CD14-positive monocyte (primary cell): ENCODE data around the gene PDE8B. TPM values are rescaled to one million over a fixed set of nuclear protein-coding genes. Genes with fewer than 3 reads are reported as not detected.
A peak's percentile ranks its signal among the peaks of the same experiment; 100 is the strongest.

Experiments used
- DNase-seq, 3 donors: peaks; one replicate each; pipeline ENCODE4 v3.0.0-alpha.2; 2011 to 2022
- H2AFZ ChIP-seq: 2 replicates; pipeline ENCODE4 v1.6.0; 2012; ENCODE audit warnings: mild to moderate bottlenecking, low read depth, low read length, inconsistent platforms; ENCODE audit not compliant: insufficient read depth, poor library complexity, severe bottlenecking
- H3K27ac ChIP-seq, 2 donors: 1 replicate in 1 of 2; 2 replicates in 1 of 2; pipeline ENCODE4 v1.5.1; 2012 to 2013; ENCODE audit warnings: low read length in 2 of 2, control low read depth in 1 of 2, inconsistent platforms in 1 of 2, low read depth in 1 of 2, mild to moderate bottlenecking in 1 of 2
- H3K27me3 ChIP-seq, 2 donors: one replicate each; pipeline versions ENCODE4 v1.6.0 to v1.6.1; 2011 to 2013; ENCODE audit warnings: low read length in 2 of 2; ENCODE audit not compliant: control insufficient read depth in 2 of 2, insufficient read depth in 2 of 2
- H3K36me3 ChIP-seq, 2 donors: replicated peaks in 1 of 2; 1 replicate in 1 of 2; 2 replicates in 1 of 2; pipeline versions ENCODE4 v1.5.1 to v1.6.1; 2012 to 2013; ENCODE audit warnings: low read length in 2 of 2, control low read depth in 1 of 2, inconsistent platforms in 1 of 2, mild to moderate bottlenecking in 1 of 2; ENCODE audit not compliant: insufficient read depth in 2 of 2, control insufficient read depth in 1 of 2
- H3K4me1 ChIP-seq, 2 donors: 1 replicate in 1 of 2; 2 replicates in 1 of 2; pipeline versions ENCODE4 v1.5.1 to v1.6.1; 2012 to 2013; ENCODE audit warnings: low read length in 2 of 2, control low read depth in 1 of 2, inconsistent platforms in 1 of 2, mild to moderate bottlenecking in 1 of 2, moderate library complexity in 1 of 2; ENCODE audit not compliant: insufficient read depth in 2 of 2, control insufficient read depth in 1 of 2
- H3K4me2 ChIP-seq: replicated peaks from 2 replicates; pipeline ENCODE3; 2012; ENCODE audit warnings: low read length, moderate library complexity, mild to moderate bottlenecking; ENCODE audit not compliant: poor library complexity, severe bottlenecking; ENCODE audit errors: extremely low read depth
- H3K4me3 ChIP-seq, 3 experiments: fragments of 200-600 bp in 1 of 3; sonication (generic) in 1 of 3; replicated peaks in 1 of 3; 1 replicate in 2 of 3; 2 replicates in 1 of 3; pipeline ENCODE4 v1.5.1; 2011 to 2013; ENCODE audit warnings: low read length in 3 of 3, mild to moderate bottlenecking in 3 of 3, control low read depth in 2 of 3, low read depth in 2 of 3, inconsistent platforms in 1 of 3, moderate library complexity in 1 of 3
- H3K79me2 ChIP-seq: 2 replicates; pipeline ENCODE4 v1.6.0; 2012; ENCODE audit warnings: mild to moderate bottlenecking, control low read depth, inconsistent platforms, low read length, moderate library complexity; ENCODE audit not compliant: insufficient read depth
- H3K9ac ChIP-seq: 2 replicates; pipeline ENCODE4 v1.6.0; 2017; ENCODE audit warnings: low read length, mild to moderate bottlenecking; ENCODE audit not compliant: insufficient read depth, poor library complexity, severe bottlenecking
- H3K9me3 ChIP-seq, 2 donors: replicated peaks in 1 of 2; 1 replicate in 1 of 2; 2 replicates in 1 of 2; pipeline versions ENCODE4 v1.5.1 to v1.6.1; 2012 to 2013; ENCODE audit warnings: low read length in 2 of 2, control low read depth in 1 of 2; ENCODE audit not compliant: control insufficient read depth in 1 of 2, insufficient read depth in 1 of 2
- H4K20me1 ChIP-seq: 2 replicates; pipeline ENCODE4 v1.6.0; 2012; ENCODE audit warnings: mild to moderate bottlenecking, low read length, control low read depth, moderate library complexity; ENCODE audit not compliant: insufficient read depth
- H3K27ac Mint-ChIP-seq, 7 donors: one replicate each; pipeline ENCODE4 v1.8.0; 2020; ENCODE audit warnings: mild to moderate bottlenecking in 7 of 7, mixed read lengths in 7 of 7, moderate library complexity in 6 of 7, inconsistent platforms in 2 of 7
- H3K27me3 Mint-ChIP-seq, 3 donors: one replicate each; pipeline ENCODE4 v1.8.0; 2021 to 2022; ENCODE audit warnings: low read depth in 3 of 3, mild to moderate bottlenecking in 3 of 3, mixed read lengths in 3 of 3, moderate library complexity in 3 of 3, inconsistent platforms in 1 of 3
- H3K36me3 Mint-ChIP-seq, 2 donors: one replicate each; pipeline ENCODE4 v1.8.0; 2020; ENCODE audit warnings: mixed read lengths in 2 of 2, inconsistent platforms in 1 of 2, mild to moderate bottlenecking in 1 of 2
- H3K4me1 Mint-ChIP-seq: one replicate; pipeline ENCODE4 v1.8.0; 2020; ENCODE audit warnings: mild to moderate bottlenecking, mixed read lengths
- H3K4me3 Mint-ChIP-seq, 2 donors: one replicate each; pipeline ENCODE4 v1.8.0; 2020; ENCODE audit warnings: mild to moderate bottlenecking in 2 of 2, mixed read lengths in 2 of 2, moderate library complexity in 1 of 2
- H3K9me3 Mint-ChIP-seq, 7 donors: one replicate each; pipeline ENCODE4 v1.8.0; 2020 to 2022; ENCODE audit warnings: mixed read lengths in 7 of 7, mild to moderate bottlenecking in 6 of 7, moderate library complexity in 6 of 7, inconsistent platforms in 2 of 7
- CTCF ChIP-seq: fragments of 200-600 bp; IDR thresholded peaks from one replicate; pipeline ENCODE4 v1.8.0; 2022; ENCODE audit warnings: antibody characterized with exemption, mild to moderate bottlenecking
- whole genome bisulfite sequencing: methylation state at CpG from one replicate; pipeline ENCODE4 v1.1.5; 2013; ENCODE audit warnings: missing lambda C conversion rate; ENCODE audit not compliant: insufficient coverage; 5-methylcytosine and 5-hydroxymethylcytosine counted together
- intact Hi-C, 2 donors: fragments of 100-400 bp; cut with micrococcal nuclease; formaldehyde crosslinking; loops; one replicate each; pipeline versions ENCODE4 v1.15.0 to v1.15.1; 2023
- polyA plus RNA-seq, 3 donors: library from polyadenylated mRNA; depleted of rRNA in 1 of 3; unstranded in 2 of 3; stranded (reverse) in 1 of 3; fragments of 300-500 nt in 2 of 3; fragments of >200 nt in 1 of 3; fragmentation: Illumina TruSeq in 2 of 3; gene quantifications; 1 replicate in 2 of 3; 2 replicates in 1 of 3; pipeline ENCODE4 v1.2.3, GENCODE V29; 2012 to 2021

PDE8B gene
- polyA plus RNA-seq, 3 donors, result 0.11 to 0.61 (median 0.29) TPM

- Mint-ChIP-seq H3K9me3 (peaks cover 0 to 3% (median 0%) of the 10 kb centered on the region in 7 donors), H3K4me1 (peaks cover 35% of the 10 kb centered on the region), H3K27ac (peak overlapping the region; percentile 89 to 95 (median 92)), H3K27me3 (peaks cover 0 to 2% (median 0%) of the 10 kb centered on the region in 3 donors), H3K4me3 (peak overlapping the region; percentile 48 to 81), H3K36me3 (no peaks in the 10 kb centered on the region)
- peak; percentile 46 for TF ChIP-seq CTCF
- H3K9ac ChIP-seq, result peak overlapping the region; percentile 37
- H3K79me2 ChIP-seq, result no peaks in the 10 kb centered on the region
- H3K9me3 ChIP-seq, result no peaks in the 10 kb centered on the region
- H2AFZ ChIP-seq, result peak overlapping the region; percentile 46
- H3K27ac ChIP-seq, result peak overlapping the region; percentile 77 to 86
- H3K4me2 ChIP-seq, result peak overlapping the region; percentile 49
- DNase-seq, result peak; percentile 33 to 55 (median 51)
- H3K27me3 ChIP-seq, result peaks cover 0 to 2% of the 10 kb centered on the region in 2 donors
- H3K4me3 ChIP-seq, result peak overlapping the region in 2 of 3 experiments; percentile 23 to 48
- no peaks in the 10 kb centered on the region for H4K20me1 ChIP-seq
- 100% methylated on average over 1 of the region's 4 CpGs for WGBS
- H3K36me3 ChIP-seq, result no peaks in the 10 kb centered on the region
- peaks cover 32 to 40% of the 10 kb centered on the region in 2 donors for H3K4me1 ChIP-seq
- intact Hi-C loops, result no loop called here
Measured at GRCh38 chr5:77230727-77231470, 20.4 kb downstream of the PDE8B start.

DNA sequence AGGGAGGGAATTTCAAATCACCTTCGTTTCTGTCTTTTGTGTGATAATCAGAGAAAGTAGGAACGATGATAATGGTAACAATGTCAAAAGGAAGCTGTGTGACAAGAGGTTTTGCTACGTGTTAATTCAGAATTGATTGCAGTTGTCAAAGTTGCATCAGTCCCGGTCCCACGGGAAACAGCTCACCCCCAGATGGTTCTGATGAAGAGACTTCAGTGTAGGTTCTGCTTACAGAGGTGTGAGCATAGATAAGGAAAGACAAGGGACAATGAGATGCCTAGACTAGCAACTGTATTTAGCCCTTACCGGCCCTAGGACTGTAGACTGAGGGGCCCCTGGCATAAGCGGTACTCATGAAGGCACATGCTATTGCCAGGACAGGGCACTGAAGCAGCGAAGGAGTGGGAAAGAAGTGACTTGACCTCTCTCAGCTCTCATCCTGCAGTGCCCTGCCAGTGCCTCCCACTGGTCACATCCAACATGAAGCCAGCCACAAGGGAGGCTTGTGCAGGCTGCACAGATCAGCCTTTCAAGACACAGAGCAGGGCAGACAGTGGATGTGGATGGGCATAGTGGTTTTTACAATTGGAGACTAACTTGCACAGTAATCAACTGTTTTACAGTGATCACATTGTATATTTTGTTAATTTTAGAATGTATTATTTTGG lies 21.1 kb downstream of the PDE8B start:
- peak overlapping the region; percentile 89 to 95 (median 92) for H3K27ac Mint-ChIP-seq
- TF ChIP-seq CTCF, result no peak
- Histone ChIP-seq H3K36me3 (no peaks in the 10 kb centered on the region), H3K27me3 (no peaks in the 10 kb centered on the region), H3K9me3 (no peaks in the 10 kb centered on the region), H3K27ac (peak overlapping the region; percentile 77 to 86), H3K79me2 (no peaks in the 10 kb centered on the region), H3K4me3 (peak overlapping the region in 2 of 3 experiments; percentile 23 to 48), H4K20me1 (no peaks in the 10 kb centered on the region), H3K4me2 (peak overlapping the region; percentile 49), H3K9ac (peak overlapping the region; percentile 37), H2AFZ (peak overlapping the region; percentile 46), H3K4me1 (peaks cover 37 to 47% of the 10 kb centered on the region in 2 donors)
- no peaks in the 10 kb centered on the region for H3K36me3 Mint-ChIP-seq
- peak; percentile 57 to 65 (median 60) for DNase-seq
- WGBS, result 11% methylated on average over 7 of the region's 8 CpGs
- H3K4me3 Mint-ChIP-seq, result peak overlapping the region; percentile 48 to 81
- peaks cover 0 to 2% (median 0%) of the 10 kb centered on the region in 3 donors for H3K27me3 Mint-ChIP-seq
- intact Hi-C loops, result loop anchor here in 1 of 2 donors (1.0 kb wide), 1 partner anchor 28 kb away; no protein-coding TSS in a partner anchor
- H3K9me3 Mint-ChIP-seq, result peaks cover 0 to 3% (median 0%) of the 10 kb centered on the region in 7 donors
- H3K4me1 Mint-ChIP-seq, result peaks cover 41% of the 10 kb centered on the region
